CD8-positive, alpha-beta memory T cell (primary cell): ENCODE measurements around the gene TPO. TPM values are rescaled to one million over a fixed set of nuclear protein-coding genes. Genes with fewer than 3 reads are reported as not detected.

Experiments
- CTCF ChIA-PET: fragments of 350-600 bp; sonication (Branson Sonifier 250); formaldehyde crosslinking; loops from one replicate; lab custom pipeline; 2021; ENCODE audit warnings: antibody characterized with exemption; lab: Charles Lee
- POLR2A ChIA-PET: fragments of 350-600 bp; sonication (Branson Sonifier 250); formaldehyde crosslinking; loops from one replicate; lab custom pipeline; 2021; ENCODE audit warnings: antibody characterized with exemption; lab: Charles Lee
- DNase-seq, 5 donors: peaks; one replicate each; pipeline versions ENCODE4 v3.0.0 to v3.0.0-alpha.2; 2020 to 2022; ENCODE audit warnings: mixed read lengths in 1 of 5
- H3K27ac ChIP-seq: one replicate; pipeline ENCODE4 v1.7.0; 2013; ENCODE audit warnings: low read depth, mild to moderate bottlenecking, low read length, moderate library complexity
- H3K27me3 ChIP-seq: 2 replicates; pipeline ENCODE4 v1.7.0; 2013; ENCODE audit warnings: low read length, mild to moderate bottlenecking; ENCODE audit not compliant: insufficient read depth, poor library complexity, severe bottlenecking
- H3K36me3 ChIP-seq: 2 replicates; pipeline ENCODE4 v1.7.0; 2013; ENCODE audit warnings: mild to moderate bottlenecking, low read length, moderate library complexity; ENCODE audit not compliant: insufficient read depth
- H3K4me1 ChIP-seq: 2 replicates; pipeline ENCODE4 v1.7.0; 2013; ENCODE audit warnings: mild to moderate bottlenecking, low read length, moderate library complexity; ENCODE audit not compliant: insufficient read depth
- H3K4me3 ChIP-seq: 2 replicates; pipeline ENCODE4 v1.7.0; 2013; ENCODE audit warnings: mild to moderate bottlenecking, low read length
- H3K9me3 ChIP-seq: 2 replicates; pipeline ENCODE4 v1.7.0; 2013; ENCODE audit warnings: mild to moderate bottlenecking, low read length
- H3K27ac Mint-ChIP-seq, 8 donors: one replicate each; pipeline ENCODE4 v1.8.0; 2020 to 2021; ENCODE audit warnings: mixed read lengths in 8 of 8, mild to moderate bottlenecking in 6 of 8, inconsistent platforms in 3 of 8, moderate library complexity in 3 of 8
- H3K27me3 Mint-ChIP-seq, 2 donors: one replicate each; pipeline ENCODE4 v1.8.0; 2020 to 2021; ENCODE audit warnings: mixed read lengths in 2 of 2, mild to moderate bottlenecking in 1 of 2, moderate library complexity in 1 of 2
- H3K36me3 Mint-ChIP-seq, 3 donors: one replicate each; pipeline ENCODE4 v1.8.0; 2020 to 2021; ENCODE audit warnings: mixed read lengths in 3 of 3, inconsistent platforms in 1 of 3, mild to moderate bottlenecking in 1 of 3
- H3K4me1 Mint-ChIP-seq, 3 donors: one replicate each; pipeline ENCODE4 v1.8.0; 2020 to 2021; ENCODE audit warnings: mixed read lengths in 3 of 3, inconsistent platforms in 1 of 3, mild to moderate bottlenecking in 1 of 3
- H3K4me3 Mint-ChIP-seq, 7 donors: one replicate each; pipeline ENCODE4 v1.8.0; 2020 to 2021; ENCODE audit warnings: mixed read lengths in 7 of 7, mild to moderate bottlenecking in 6 of 7, moderate library complexity in 4 of 7, inconsistent platforms in 2 of 7
- H3K9me3 Mint-ChIP-seq, 5 donors: one replicate each; pipeline ENCODE4 v1.8.0; 2020 to 2022; ENCODE audit warnings: mixed read lengths in 5 of 5, mild to moderate bottlenecking in 3 of 5, moderate library complexity in 2 of 5, inconsistent platforms in 1 of 5
- polyA plus RNA-seq: library from polyadenylated mRNA; unstranded; fragments of 300-500 nt; fragmentation: Illumina TruSeq; gene quantifications from one replicate; pipeline ENCODE4 v1.2.3, GENCODE V29; 2021
- total RNA-seq, 2 experiments: library from RNA; stranded (reverse); gene quantifications; one replicate each; pipeline ENCODE4 v1.2.3, GENCODE V29; 2021

The TPO gene
- total and polyA plus RNA-seq, 3 experiments from 2014 or later: 1.8 TPM; not detected in 2

- POLR2A ChIA-PET: no interaction called here
- H3K4me1 Mint-ChIP-seq: no peaks in the 10 kb centered on the region
- H3K27me3 Mint-ChIP-seq: peaks cover 0 to 3% of the 10 kb centered on the region in 2 donors
- DNase-seq: no peak
- CTCF ChIA-PET: no interaction called here
- Histone ChIP-seq H3K27ac (no peak overlapping the region), H3K4me1 (no peaks in the 10 kb centered on the region), H3K27me3 (no peaks in the 10 kb centered on the region), H3K4me3 (no peak overlapping the region), H3K36me3 (no peaks in the 10 kb centered on the region), H3K9me3 (no peaks in the 10 kb centered on the region)
- H3K9me3 Mint-ChIP-seq: no peaks in the 10 kb centered on the region
- no peaks in the 10 kb centered on the region for H3K36me3 Mint-ChIP-seq
- no peak overlapping the region for H3K4me3 Mint-ChIP-seq
- peak overlapping the region in 1 of 8 donors; percentile 32 for H3K27ac Mint-ChIP-seq
Measured at GRCh38 chr2:1556286-1556685, 143.0 kb downstream of the TPO start.

- H3K4me3 Mint-ChIP-seq: no peak overlapping the region
- H3K27ac Mint-ChIP-seq: no peak overlapping the region
- ChIA-PET CTCF (no interaction called here), POLR2A (no interaction called here)
- H3K27me3 Mint-ChIP-seq: peaks cover 0 to 2% of the 10 kb centered on the region in 2 donors
- no peaks in the 10 kb centered on the region for H3K9me3 Mint-ChIP-seq
- Histone ChIP-seq H3K4me3 (no peak overlapping the region), H3K9me3 (no peaks in the 10 kb centered on the region), H3K36me3 (no peaks in the 10 kb centered on the region), H3K27ac (no peak overlapping the region), H3K27me3 (no peaks in the 10 kb centered on the region), H3K4me1 (no peaks in the 10 kb centered on the region)
- H3K36me3 Mint-ChIP-seq: no peaks in the 10 kb centered on the region
- no peaks in the 10 kb centered on the region for H3K4me1 Mint-ChIP-seq
- DNase-seq: no peak
Measured at GRCh38 chr2:1556776-1557466, 143.7 kb downstream of the TPO start.

GRCh38 chr2:1557467-1557820, 144.2 kb downstream of the TPO start:
- H3K36me3 ChIP-seq: no peaks in the 10 kb centered on the region
- Mint-ChIP-seq H3K36me3 (no peaks in the 10 kb centered on the region), H3K27me3 (peaks cover 0 to 2% of the 10 kb centered on the region in 2 donors), H3K4me1 (no peaks in the 10 kb centered on the region), H3K27ac (no peak overlapping the region), H3K4me3 (no peak overlapping the region), H3K9me3 (no peaks in the 10 kb centered on the region)
- no peak overlapping the region for H3K27ac ChIP-seq
- ChIA-PET CTCF (no interaction called here), POLR2A (no interaction called here)
- no peaks in the 10 kb centered on the region for H3K4me1 ChIP-seq
- DNase-seq: no peak
- no peak overlapping the region for H3K4me3 ChIP-seq
- H3K27me3 ChIP-seq: no peaks in the 10 kb centered on the region
- H3K9me3 ChIP-seq: no peaks in the 10 kb centered on the region

- peaks cover 0 to 2% of the 10 kb centered on the region in 2 donors for H3K27me3 Mint-ChIP-seq
- no peaks in the 10 kb centered on the region for H3K9me3 ChIP-seq
- DNase-seq: no peak
- H3K9me3 Mint-ChIP-seq: no peaks in the 10 kb centered on the region
- no peaks in the 10 kb centered on the region for H3K36me3 Mint-ChIP-seq
- H3K4me1 Mint-ChIP-seq: peaks cover 10 to 14% (median 13%) of the 10 kb centered on the region in 3 donors
- H3K4me1 ChIP-seq: peaks cover 16% of the 10 kb centered on the region
- no peak overlapping the region for H3K4me3 Mint-ChIP-seq
- H3K36me3 ChIP-seq: no peaks in the 10 kb centered on the region
- H3K27ac ChIP-seq: no peak overlapping the region
- POLR2A ChIA-PET: no interaction called here
- no peaks in the 10 kb centered on the region for H3K27me3 ChIP-seq
- H3K27ac Mint-ChIP-seq: no peak overlapping the region
- CTCF ChIA-PET: interaction anchor here (1.2 kb wide), 1 partner anchor 9 kb away, joined by 5 read pairs; no protein-coding TSS in a partner anchor
- H3K4me3 ChIP-seq: no peak overlapping the region
Measured at GRCh38 chr2:1559589-1560175, 146.4 kb downstream of the TPO start.

GRCh38 chr2:1561259-1561658, 148.0 kb downstream of the TPO start:
- DNase-seq: no peak
- H3K36me3 Mint-ChIP-seq: no peaks in the 10 kb centered on the region
- peaks cover 10 to 14% (median 13%) of the 10 kb centered on the region in 3 donors for H3K4me1 Mint-ChIP-seq
- H3K27ac ChIP-seq: no peak overlapping the region
- no peak overlapping the region for H3K4me3 ChIP-seq
- peaks cover 20% of the 10 kb centered on the region for H3K4me1 ChIP-seq
- H3K9me3 Mint-ChIP-seq: peaks cover 0 to 2% (median 0%) of the 10 kb centered on the region in 5 donors
- peaks cover 0 to 2% of the 10 kb centered on the region in 2 donors for H3K27me3 Mint-ChIP-seq
- ChIA-PET POLR2A (no interaction called here), CTCF (interaction anchor here (1.4 to 2.6 kb wide), 2 partner anchors 10 to 11 kb away, joined by 5 to 6 read pairs; no protein-coding TSS in a partner anchor)
- no peaks in the 10 kb centered on the region for H3K9me3 ChIP-seq
- H3K36me3 ChIP-seq: no peaks in the 10 kb centered on the region
- H3K27me3 ChIP-seq: no peaks in the 10 kb centered on the region
- H3K27ac Mint-ChIP-seq: no peak overlapping the region
- H3K4me3 Mint-ChIP-seq: no peak overlapping the region

GRCh38 chr2:1561811-1562421, 148.7 kb downstream of the TPO start:
- peaks cover 0 to 2% (median 0%) of the 10 kb centered on the region in 5 donors for H3K9me3 Mint-ChIP-seq
- peaks cover 10 to 14% (median 13%) of the 10 kb centered on the region in 3 donors for H3K4me1 Mint-ChIP-seq
- ChIA-PET CTCF (interaction anchor here (0.9 to 2.6 kb wide), 3 partner anchors 10 to 15 kb away, joined by 3 to 6 read pairs (median 5); no protein-coding TSS in a partner anchor), POLR2A (no interaction called here)
- H3K9me3 ChIP-seq: no peaks in the 10 kb centered on the region
- peaks cover 20% of the 10 kb centered on the region for H3K4me1 ChIP-seq
- H3K27ac Mint-ChIP-seq: no peak overlapping the region
- no peaks in the 10 kb centered on the region for H3K36me3 Mint-ChIP-seq
- H3K4me3 ChIP-seq: no peak overlapping the region
- H3K27me3 Mint-ChIP-seq: peaks cover 0 to 2% of the 10 kb centered on the region in 2 donors
- H3K36me3 ChIP-seq: no peaks in the 10 kb centered on the region
- no peak overlapping the region for H3K27ac ChIP-seq
- no peak for DNase-seq
- H3K4me3 Mint-ChIP-seq: peak overlapping the region in 1 of 7 donors; percentile 65
- H3K27me3 ChIP-seq: no peaks in the 10 kb centered on the region

- peak overlapping the region in 1 of 8 donors; percentile 52 for H3K27ac Mint-ChIP-seq
- H3K36me3 Mint-ChIP-seq: no peaks in the 10 kb centered on the region
- H3K27me3 Mint-ChIP-seq: peaks cover 0 to 2% of the 10 kb centered on the region in 2 donors
- H3K9me3 ChIP-seq: no peaks in the 10 kb centered on the region
- H3K4me3 Mint-ChIP-seq: no peak overlapping the region
- CTCF ChIA-PET: interaction anchor here (2.6 kb wide), 1 partner anchor 13 kb away, joined by 6 read pairs; no protein-coding TSS in a partner anchor
- no peak overlapping the region for H3K4me3 ChIP-seq
- no peaks in the 10 kb centered on the region for H3K36me3 ChIP-seq
- POLR2A ChIA-PET: no interaction called here
- no peaks in the 10 kb centered on the region for H3K27me3 ChIP-seq
- peaks cover 20% of the 10 kb centered on the region for H3K4me1 ChIP-seq
- H3K27ac ChIP-seq: no peak overlapping the region
- DNase-seq: no peak
- peaks cover 10 to 14% (median 13%) of the 10 kb centered on the region in 3 donors for H3K4me1 Mint-ChIP-seq
- peaks cover 0 to 3% (median 0%) of the 10 kb centered on the region in 5 donors for H3K9me3 Mint-ChIP-seq
Measured at GRCh38 chr2:1563084-1563857, 150.0 kb downstream of the TPO start.
